Esophagus squamous epithelium (tissue), 4 donors: ENCODE measurements around the gene CENPU.

ENCODE experiments used
- CTCF ChIP-seq, 6 experiments: fragments of 450-650 bp in 4 of 6; fragments of 200-600 bp in 2 of 6; sonication (generic) in 2 of 6; IDR thresholded peaks; one replicate each; pipeline ENCODE4 v1.5.1; 2016 to 2019; ENCODE audit warnings: antibody characterized with exemption in 6 of 6, mild to moderate bottlenecking in 4 of 6, moderate library complexity in 4 of 6
- POLR2A ChIP-seq, 4 donors: fragments of 450-650 bp; IDR thresholded peaks; one replicate each; pipeline ENCODE4 v1.6.1; 2017; ENCODE audit warnings: antibody characterized with exemption in 4 of 4, mild to moderate bottlenecking in 4 of 4, moderate library complexity in 3 of 4

- no peak for TF ChIP-seq CTCF (IDR thresholded peaks at IDR 0.05)
- TF ChIP-seq POLR2A (IDR thresholded peaks at IDR 0.05): no peak
Measured at GRCh38 chr4:184751585-184751956, 17.7 kb upstream of the CENPU start.
